Femur (tissue), 1 donor: ENCODE data around the gene ENO2.

Experiments used
- DNase-seq: peaks from one replicate; pipeline ENCODE4 v3.0.0-alpha.2; 2017

ENO2 gene

GRCh38 chr12:6950811-6951540 lies 36.6 kb downstream of the ENO2 start, which contains the start of gene PTPN6:
PTPN6 (plus strand) TSS chr12:6951356; CDS start chr12:6951513, 157 bp downstream.
- no peak for DNase-seq

- no peak for DNase-seq
Measured at GRCh38 chr12:6951551-6952120, 37.3 kb downstream of the ENO2 start.

GRCh38 chr12:6952121-6952862 lies 37.9 kb downstream of the ENO2 start:
- no peak for DNase-seq

- DNase-seq: no peak
Measured at GRCh38 chr12:6952863-6953441, 38.6 kb downstream of the ENO2 start.

- DNase-seq: peak; percentile 92
Measured at GRCh38 chr12:6953442-6954315, 39.3 kb downstream of the ENO2 start.

- DNase-seq: no peak
Measured at GRCh38 chr12:6954316-6955107, 40.1 kb downstream of the ENO2 start.

- DNase-seq: no peak
Measured at GRCh38 chr12:6955108-6956020, 41.0 kb downstream of the ENO2 start.

GRCh38 chr12:6956021-6956727 lies 41.8 kb downstream of the ENO2 start:
- DNase-seq: no peak

- DNase-seq: no peak
Measured at GRCh38 chr12:6957151-6957701, 42.8 kb downstream of the ENO2 start.

- no peak for DNase-seq
Measured at GRCh38 chr12:6957741-6958608, 43.6 kb downstream of the ENO2 start.

GRCh38 chr12:6958609-6959057 lies 44.3 kb downstream of the ENO2 start:
- no peak for DNase-seq

GRCh38 chr12:6959058-6959804 lies 44.9 kb downstream of the ENO2 start:
- peak; percentile 46 for DNase-seq

- DNase-seq: peak; percentile 26
Measured at GRCh38 chr12:6959805-6960592, 45.6 kb downstream of the ENO2 start.

GRCh38 chr12:6960593-6961277 lies 46.4 kb downstream of the ENO2 start:
- DNase-seq: peak; percentile 49

GRCh38 chr12:6961278-6961694 lies 46.9 kb downstream of the ENO2 start:
- peak; percentile 30 for DNase-seq

- peak; percentile 76 for DNase-seq
Measured at GRCh38 chr12:6961695-6962284, 47.4 kb downstream of the ENO2 start.
